ENCODE measurements around the gene PDZD2.

The PDZD2 gene

GRCh38 chr5:31918739-31919138 lies 279.8 kb downstream of the PDZD2 start:
- no peak overlapping the region for H3K27ac ChIP-seq (replicated peaks)
- no peak overlapping the region for H3K4me3 ChIP-seq (replicated peaks; ENCODE audit: insufficient read depth, low read length)
- TF ChIP-seq, protein P1, sequence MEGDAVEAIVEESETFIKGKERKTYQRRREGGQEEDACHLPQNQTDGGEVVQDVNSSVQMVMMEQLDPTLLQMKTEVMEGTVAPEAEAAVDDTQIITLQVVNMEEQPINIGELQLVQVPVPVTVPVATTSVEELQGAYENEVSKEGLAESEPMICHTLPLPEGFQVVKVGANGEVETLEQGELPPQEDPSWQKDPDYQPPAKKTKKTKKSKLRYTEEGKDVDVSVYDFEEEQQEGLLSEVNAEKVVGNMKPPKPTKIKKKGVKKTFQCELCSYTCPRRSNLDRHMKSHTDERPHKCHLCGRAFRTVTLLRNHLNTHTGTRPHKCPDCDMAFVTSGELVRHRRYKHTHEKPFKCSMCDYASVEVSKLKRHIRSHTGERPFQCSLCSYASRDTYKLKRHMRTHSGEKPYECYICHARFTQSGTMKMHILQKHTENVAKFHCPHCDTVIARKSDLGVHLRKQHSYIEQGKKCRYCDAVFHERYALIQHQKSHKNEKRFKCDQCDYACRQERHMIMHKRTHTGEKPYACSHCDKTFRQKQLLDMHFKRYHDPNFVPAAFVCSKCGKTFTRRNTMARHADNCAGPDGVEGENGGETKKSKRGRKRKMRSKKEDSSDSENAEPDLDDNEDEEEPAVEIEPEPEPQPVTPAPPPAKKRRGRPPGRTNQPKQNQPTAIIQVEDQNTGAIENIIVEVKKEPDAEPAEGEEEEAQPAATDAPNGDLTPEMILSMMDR (IDR thresholded peaks at IDR 0.05; ENCODE audit: insufficient read depth, low read length) = no peak
- no peak for TF ChIP-seq POLR2AphosphoS5 (IDR thresholded peaks at IDR 0.05; ENCODE audit: low read depth)
- TF ChIP-seq GABPA (IDR thresholded peaks at IDR 0.05; ENCODE audit: low read depth) = no peak
- TF ChIP-seq SPI1 (IDR thresholded peaks at IDR 0.05; ENCODE audit: borderline replicate concordance, low read depth) = no peak
- no peak for TF ChIP-seq REST (IDR thresholded peaks at IDR 0.05; ENCODE audit: insufficient replicate concordance, low read depth)
- no peaks in the 10 kb centered on the region for H3K27me3 ChIP-seq (ENCODE audit: insufficient read depth, poor library complexity, severe bottlenecking)
- DNase-seq (ENCODE audit: low read depth in 1 of 2, low spot score in 1 of 2) = no peak

GRCh38 chr5:31921852-31922305 lies 282.9 kb downstream of the PDZD2 start:
- Histone ChIP-seq H3K27me3 (ENCODE audit: insufficient read depth, poor library complexity, severe bottlenecking) (no peaks in the 10 kb centered on the region), H3K27ac (replicated peaks) (no peak overlapping the region)
- no peak for DNase-seq (ENCODE audit: low read depth in 1 of 2, low spot score in 1 of 2)

GRCh38 chr5:31924005-31924404 lies 285.1 kb downstream of the PDZD2 start:
- Histone ChIP-seq H3K4me3 (replicated peaks; ENCODE audit: insufficient read depth, low read length) (no peak overlapping the region), H3K27ac (replicated peaks) (no peak overlapping the region), H3K27me3 (ENCODE audit: insufficient read depth, poor library complexity, severe bottlenecking) (no peaks in the 10 kb centered on the region)
- TF ChIP-seq REST (IDR thresholded peaks at IDR 0.05; ENCODE audit: insufficient replicate concordance, low read depth) (no peak), GABPA (IDR thresholded peaks at IDR 0.05; ENCODE audit: low read depth) (no peak)
- TF ChIP-seq, protein P1 (IDR thresholded peaks at IDR 0.05; ENCODE audit: insufficient read depth, low read length) = no peak
- DNase-seq (ENCODE audit: low read depth in 1 of 2, low spot score in 1 of 2) = no peak

More at GRCh38 chr5:31921852-31922305, 282.9 kb downstream of the PDZD2 start:
- no peak overlapping the region for H3K4me3 ChIP-seq (replicated peaks; ENCODE audit: insufficient read depth, low read length)
- TF ChIP-seq REST (IDR thresholded peaks at IDR 0.05; ENCODE audit: insufficient replicate concordance, low read depth) (no peak), POLR2AphosphoS5 (IDR thresholded peaks at IDR 0.05; ENCODE audit: low read depth) (no peak), GABPA (IDR thresholded peaks at IDR 0.05; ENCODE audit: low read depth) (no peak), SPI1 (IDR thresholded peaks at IDR 0.05; ENCODE audit: borderline replicate concordance, low read depth) (no peak)
- TF ChIP-seq, protein P1 (IDR thresholded peaks at IDR 0.05; ENCODE audit: insufficient read depth, low read length) = no peak

All from HL-60 (cell line).